Spleen (tissue), 11 donors: ENCODE results near the gene NUDT14. TPM values are rescaled to one million over a fixed set of nuclear protein-coding genes. Genes with fewer than 3 reads are reported as not detected.

Source experiments
- DNase-seq: peaks from one replicate; pipeline ENCODE4 v3.0.0-alpha.2; 2020
- H3K27ac ChIP-seq, 8 donors: fragments of 200-600 bp; sonication (generic) in 7 of 8; 1 replicate in 4 of 8; 2 replicates in 4 of 8; pipeline versions ENCODE4 v1.5.0 to v1.8.0; 2016 to 2021; ENCODE audit warnings: inconsistent platforms in 4 of 8, mild to moderate bottlenecking in 4 of 8, moderate library complexity in 1 of 8
- H3K27me3 ChIP-seq, 7 donors: fragments of 200-600 bp; sonication (generic) in 6 of 7; replicated peaks in 1 of 7; 1 replicate in 4 of 7; 2 replicates in 3 of 7; pipeline versions ENCODE4 v1.5.0 to v1.8.0; 2016 to 2021; ENCODE audit warnings: inconsistent platforms in 3 of 7, mild to moderate bottlenecking in 1 of 7
- H3K36me3 ChIP-seq, 6 donors: fragments of 200-600 bp; sonication (generic) in 5 of 6; 1 replicate in 4 of 6; 2 replicates in 2 of 6; pipeline versions ENCODE4 v1.5.0 to v1.8.0; 2016 to 2021; ENCODE audit warnings: inconsistent platforms in 2 of 6
- H3K4me1 ChIP-seq, 6 donors: fragments of 200-600 bp; sonication (generic) in 5 of 6; 1 replicate in 3 of 6; 2 replicates in 3 of 6; pipeline versions ENCODE4 v1.5.0 to v1.8.0; 2016 to 2021; ENCODE audit warnings: inconsistent platforms in 3 of 6
- H3K4me3 ChIP-seq, 8 donors: fragments of 200-600 bp; sonication (generic) in 7 of 8; 1 replicate in 4 of 8; 2 replicates in 4 of 8; pipeline versions ENCODE4 v1.5.0 to v1.8.0; 2016 to 2021; ENCODE audit warnings: inconsistent platforms in 4 of 8, mild to moderate bottlenecking in 4 of 8, moderate library complexity in 2 of 8
- H3K9me3 ChIP-seq, 8 donors: fragments of 200-600 bp; sonication (generic) in 7 of 8; 1 replicate in 4 of 8; 2 replicates in 4 of 8; pipeline versions ENCODE4 v1.5.0 to v1.8.0; 2016 to 2021; ENCODE audit warnings: inconsistent platforms in 4 of 8
- CTCF ChIP-seq, 11 experiments: fragments of 200-600 bp in 7 of 11; fragments of 450-650 bp in 4 of 11; sonication (generic) in 4 of 11; IDR thresholded peaks in 8 of 11; conservative IDR thresholded peaks in 3 of 11; 1 replicate in 7 of 11; 2 replicates in 4 of 11; pipeline versions ENCODE4 v1.4.0 to v1.8.0; 2016 to 2021; ENCODE audit warnings: antibody characterized with exemption in 11 of 11, inconsistent platforms in 4 of 11, mild to moderate bottlenecking in 1 of 11
- POLR2A ChIP-seq, 3 donors: fragments of 450-650 bp; IDR thresholded peaks; one replicate each; pipeline ENCODE4 v1.5.1; 2017; ENCODE audit warnings: antibody characterized with exemption in 3 of 3, mild to moderate bottlenecking in 1 of 3
- POLR2AphosphoS5 ChIP-seq, 3 donors: sonication (generic); formaldehyde crosslinking; IDR thresholded peaks; one replicate each; pipeline ENCODE4 v1.5.1; 2017; ENCODE audit warnings: antibody characterized with exemption in 3 of 3
- WGBS, 5 donors: extraction: QIAGEN DNeasy Blood & Tissue Kit in 3 of 5; methylation state at CpG; one replicate each; pipeline versions ENCODE4 v1.1.5 to v1.1.7; 2013 to 2018; 5-methylcytosine and 5-hydroxymethylcytosine counted together
- intact Hi-C: fragments of 100-400 bp; cut with DNase I; formaldehyde crosslinking; loops from one replicate; pipeline ENCODE4 v1.15.0; 2023; ENCODE audit warnings: low total_unique reads
- polyA plus RNA-seq, 3 donors: library from polyadenylated mRNA; stranded (reverse); fragments of 200-250 nt; gene quantifications; one replicate each; pipeline ENCODE4 v1.2.1, GENCODE V29; 2013
- total RNA-seq, 7 donors: library from RNA; depleted of rRNA in 3 of 7; stranded (reverse); fragments of >200 nt in 3 of 7; fragmentation: NEBNext Ultra II Directional in 4 of 7; extraction: Animal tissue kit (Norgen Biotek cat#: 25700) in 4 of 7; gene quantifications; one replicate each; pipeline versions ENCODE4 v1.1.0 to v1.2.1, GENCODE V29; 2016 to 2021
- donor health status: healthy with polysubstance abuse.
- donor health status: DM: no; HTN: no; CAD: no; lungs with moderate emphysema.
- donor health status: DM: no; HTN: no; CAD: no.
- donor health status: Bipolar disorder and iron deficiency.
- donor health status: healthy.
- donor health status: DM: no; HTN: no; CAD: no.
- donor health status: DM: yes; HTN: yes; CAD: no.

The NUDT14 gene
- total and polyA plus RNA-seq, 10 donors: 10.1 to 31.1 (median 21.5) TPM

GRCh38 chr14:105187116-105187515, 6.0 kb upstream of the NUDT14 start:
- H3K36me3 ChIP-seq: no peaks in the 10 kb centered on the region
- peaks cover 0 to 13% (median 7%) of the 10 kb centered on the region in 8 donors for H3K9me3 ChIP-seq
- H3K27ac ChIP-seq: no peak overlapping the region
- H3K27me3 ChIP-seq: peaks cover 0 to 37% (median 7%) of the 10 kb centered on the region in 7 donors
- TF ChIP-seq POLR2AphosphoS5 (IDR thresholded peaks at IDR 0.05) (no peak), CTCF (IDR thresholded peaks at IDR 0.05 in 8 of 11, conservative IDR thresholded peaks at IDR 0.05 in 3 of 11) (no peak)
- no peak for DNase-seq
- intact Hi-C loops: no loop called here
- H3K4me3 ChIP-seq: no peak overlapping the region
- WGBS, 5 donors: 72 to 92% (median 75%) methylated on average over 4 of the region's 4 CpGs
- H3K4me1 ChIP-seq: peaks cover 0 to 8% (median 3%) of the 10 kb centered on the region in 6 donors

GRCh38 chr14:105185973-105186372, 4.9 kb upstream of the NUDT14 start:
- no peaks in the 10 kb centered on the region for H3K36me3 ChIP-seq
- no peak overlapping the region for H3K4me3 ChIP-seq
- H3K4me1 ChIP-seq: peaks cover 0 to 17% (median 10%) of the 10 kb centered on the region in 6 donors
- peaks cover 0 to 35% (median 2%) of the 10 kb centered on the region in 7 donors for H3K27me3 ChIP-seq
- H3K27ac ChIP-seq: no peak overlapping the region
- no peak for TF ChIP-seq CTCF (IDR thresholded peaks at IDR 0.05 in 8 of 11, conservative IDR thresholded peaks at IDR 0.05 in 3 of 11)
- TF ChIP-seq POLR2AphosphoS5 (IDR thresholded peaks at IDR 0.05): no peak
- TF ChIP-seq POLR2A (IDR thresholded peaks at IDR 0.05): no peak
- DNase-seq: no peak
- H3K9me3 ChIP-seq: peaks cover 0 to 13% (median 7%) of the 10 kb centered on the region in 8 donors
- intact Hi-C loops: no loop called here
- 27 to 34% (median 31%) methylated on average over 4 of the region's 4 CpGs for WGBS, 5 donors

- intact Hi-C loops: no loop called here
- TF ChIP-seq POLR2A (IDR thresholded peaks at IDR 0.05) (no peak), POLR2AphosphoS5 (IDR thresholded peaks at IDR 0.05) (no peak), CTCF (IDR thresholded peaks at IDR 0.05 in 8 of 11, conservative IDR thresholded peaks at IDR 0.05 in 3 of 11) (no peak)
- DNase-seq: no peak
- Histone ChIP-seq H3K27ac (no peak overlapping the region), H3K4me3 (no peak overlapping the region), H3K4me1 (peaks cover 0 to 25% (median 17%) of the 10 kb centered on the region in 6 donors), H3K9me3 (peaks cover 0 to 13% (median 7%) of the 10 kb centered on the region in 8 donors), H3K36me3 (no peaks in the 10 kb centered on the region), H3K27me3 (peaks cover 0 to 39% (median 0%) of the 10 kb centered on the region in 7 donors)
- WGBS, 5 donors: 73 to 86% (median 82%) methylated on average over 18 of the region's 18 CpGs
Observed at GRCh38 chr14:105185001-105185400, 3.9 kb upstream of the NUDT14 start.

- no peak overlapping the region for H3K27ac ChIP-seq
- H3K4me1 ChIP-seq: peaks cover 0 to 30% (median 21%) of the 10 kb centered on the region in 6 donors
- peaks cover 0 to 13% (median 7%) of the 10 kb centered on the region in 8 donors for H3K9me3 ChIP-seq
- TF ChIP-seq POLR2AphosphoS5 (IDR thresholded peaks at IDR 0.05) (no peak), CTCF (IDR thresholded peaks at IDR 0.05 in 8 of 11, conservative IDR thresholded peaks at IDR 0.05 in 3 of 11) (no peak), POLR2A (IDR thresholded peaks at IDR 0.05) (no peak)
- no peak overlapping the region for H3K4me3 ChIP-seq
- peaks cover 0 to 39% (median 0%) of the 10 kb centered on the region in 7 donors for H3K27me3 ChIP-seq
- DNase-seq: no peak
- 48 to 77% (median 60%) methylated on average over 7 to 9 of the region's 9 CpGs for WGBS, 5 donors
- no peaks in the 10 kb centered on the region for H3K36me3 ChIP-seq
- intact Hi-C loops: no loop called here
Observed at GRCh38 chr14:105184461-105184860, 3.3 kb upstream of the NUDT14 start.
